Measurements from ENCODE around the gene OVCA2.

Gene OVCA2

DNA sequence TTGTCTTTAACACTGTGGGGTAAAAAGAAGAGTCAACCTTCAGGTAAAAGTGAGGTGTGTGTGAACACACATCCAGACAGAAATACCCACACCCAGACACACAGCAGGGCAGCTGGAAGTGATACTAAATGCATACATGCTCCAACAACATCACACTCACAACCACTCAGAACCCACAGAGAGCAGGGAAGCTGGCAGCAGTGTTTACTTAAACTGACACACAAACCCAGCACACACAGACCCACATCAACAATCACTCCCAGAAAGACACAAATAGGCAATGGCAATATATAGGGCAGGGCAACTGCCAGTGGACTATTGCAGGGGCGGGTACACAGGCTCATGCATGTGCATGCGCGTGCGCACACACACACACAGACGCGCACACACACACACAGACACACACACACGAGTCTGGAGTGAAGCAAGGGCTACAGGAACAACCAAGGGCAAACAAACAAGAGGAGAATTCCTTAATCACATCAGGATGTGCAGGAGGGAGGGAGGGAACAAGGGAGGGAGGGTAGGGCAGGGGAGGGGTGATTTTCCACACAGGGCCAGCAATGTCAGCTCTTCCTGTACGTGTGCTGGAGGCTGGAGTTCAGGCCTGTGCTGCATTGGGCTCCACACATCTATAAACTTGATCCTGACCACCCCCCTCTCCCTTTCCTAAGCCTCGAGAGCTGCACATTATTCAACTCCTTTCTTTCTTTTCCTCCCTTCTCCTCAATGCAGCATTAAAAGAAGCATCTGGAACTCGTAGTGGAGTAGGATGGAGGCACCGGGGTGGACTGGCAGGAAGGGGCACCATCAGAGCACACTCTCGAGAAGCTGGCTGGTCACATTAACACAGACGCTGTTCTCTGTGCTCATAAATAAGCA, 43.2 kb downstream of the OVCA2 start:
- peaks cover 14% of the 10 kb centered on the region for H3K36me3 ChIP-seq (ENCODE audit: insufficient read depth, insufficient read length, low read length)
- no peak overlapping the region for H3K9ac ChIP-seq (ENCODE audit: insufficient read length, low read depth)
- no peak for TF ChIP-seq SUZ12 (IDR thresholded peaks at IDR 0.05; ENCODE audit: extremely low read depth, insufficient read depth, insufficient read length)
- TF ChIP-seq ZNF274 (IDR thresholded peaks at IDR 0.05; ENCODE audit: low read depth, low read length) = no peak
- TF ChIP-seq YY1 (IDR thresholded peaks at IDR 0.05; ENCODE audit: insufficient read depth, insufficient read length) = no peak
- H3K27me3 ChIP-seq (ENCODE audit: insufficient read depth, insufficient read length) = no peaks in the 10 kb centered on the region
- no peaks in the 10 kb centered on the region for H3K9me3 ChIP-seq (ENCODE audit: insufficient read depth, low read length)
- no peak overlapping the region for H3K4me3 ChIP-seq (ENCODE audit: insufficient read length, low read depth)
- H3K4me1 ChIP-seq (ENCODE audit: insufficient read depth, insufficient read length) = peaks cover 10% of the 10 kb centered on the region
- no peak for DNase-seq (ENCODE audit: low read depth, low spot score)

DNA sequence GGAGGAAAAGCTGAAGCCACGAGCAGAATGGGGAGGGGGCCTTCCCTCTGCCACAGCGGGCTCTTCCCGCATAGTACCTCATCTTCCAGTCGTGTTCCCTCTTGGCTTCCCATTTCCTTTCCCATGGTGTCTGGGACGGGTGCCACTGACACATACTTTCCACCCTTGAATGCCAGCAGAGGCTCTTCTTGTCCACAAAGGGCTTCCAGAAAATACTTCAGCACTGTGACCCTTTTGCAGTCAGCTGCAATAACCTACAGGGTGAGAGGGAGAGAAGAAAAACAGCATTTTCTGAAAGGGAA, 43.8 kb downstream of the OVCA2 start:
- no peak for TF ChIP-seq YY1 (IDR thresholded peaks at IDR 0.05; ENCODE audit: insufficient read depth, insufficient read length)
- TF ChIP-seq ZNF274 (IDR thresholded peaks at IDR 0.05; ENCODE audit: low read depth, low read length) = no peak
- no peak for TF ChIP-seq SUZ12 (IDR thresholded peaks at IDR 0.05; ENCODE audit: extremely low read depth, insufficient read depth, insufficient read length)
- DNase-seq (ENCODE audit: low read depth, low spot score) = no peak
- peaks cover 11% of the 10 kb centered on the region for H3K36me3 ChIP-seq (ENCODE audit: insufficient read depth, insufficient read length, low read length)
- H3K4me3 ChIP-seq (ENCODE audit: insufficient read length, low read depth) = no peak overlapping the region
- H3K27me3 ChIP-seq (ENCODE audit: insufficient read depth, insufficient read length) = no peaks in the 10 kb centered on the region
- no peaks in the 10 kb centered on the region for H3K9me3 ChIP-seq (ENCODE audit: insufficient read depth, low read length)
- H3K9ac ChIP-seq (ENCODE audit: insufficient read length, low read depth) = no peak overlapping the region
- peaks cover 14% of the 10 kb centered on the region for H3K4me1 ChIP-seq (ENCODE audit: insufficient read depth, insufficient read length)

DNA sequence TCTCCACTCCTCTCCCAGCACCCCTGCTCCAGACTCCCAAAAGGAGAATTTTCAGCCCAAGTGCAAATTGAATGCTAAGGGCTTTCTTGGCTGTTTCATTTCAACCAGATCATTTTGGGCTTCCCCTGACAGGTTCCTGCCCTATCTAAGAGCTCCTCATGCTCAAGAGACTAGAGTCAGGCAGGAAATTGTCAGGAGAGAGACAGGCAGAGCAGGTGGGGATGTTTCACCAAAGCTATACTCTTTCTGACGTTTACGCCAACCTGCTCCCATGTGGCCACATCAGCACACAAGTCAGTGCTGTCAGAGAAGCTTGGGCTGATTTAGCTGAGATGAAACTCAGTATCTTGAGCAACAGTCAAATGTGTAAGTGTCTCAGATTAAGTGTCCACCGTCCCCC, 44.5 kb downstream of the OVCA2 start:
- H3K9me3 ChIP-seq (ENCODE audit: insufficient read depth, low read length) = no peaks in the 10 kb centered on the region
- TF ChIP-seq YY1 (IDR thresholded peaks at IDR 0.05; ENCODE audit: insufficient read depth, insufficient read length) = no peak
- no peak for TF ChIP-seq SUZ12 (IDR thresholded peaks at IDR 0.05; ENCODE audit: extremely low read depth, insufficient read depth, insufficient read length)
- no peak for TF ChIP-seq ZNF274 (IDR thresholded peaks at IDR 0.05; ENCODE audit: low read depth, low read length)
- no peak for DNase-seq (ENCODE audit: low read depth, low spot score)
- no peak overlapping the region for H3K9ac ChIP-seq (ENCODE audit: insufficient read length, low read depth)
- peaks cover 7% of the 10 kb centered on the region for H3K36me3 ChIP-seq (ENCODE audit: insufficient read depth, insufficient read length, low read length)
- H3K4me3 ChIP-seq (ENCODE audit: insufficient read length, low read depth) = no peak overlapping the region
- H3K27me3 ChIP-seq (ENCODE audit: insufficient read depth, insufficient read length) = no peaks in the 10 kb centered on the region
- H3K4me1 ChIP-seq (ENCODE audit: insufficient read depth, insufficient read length) = peaks cover 17% of the 10 kb centered on the region

DNA sequence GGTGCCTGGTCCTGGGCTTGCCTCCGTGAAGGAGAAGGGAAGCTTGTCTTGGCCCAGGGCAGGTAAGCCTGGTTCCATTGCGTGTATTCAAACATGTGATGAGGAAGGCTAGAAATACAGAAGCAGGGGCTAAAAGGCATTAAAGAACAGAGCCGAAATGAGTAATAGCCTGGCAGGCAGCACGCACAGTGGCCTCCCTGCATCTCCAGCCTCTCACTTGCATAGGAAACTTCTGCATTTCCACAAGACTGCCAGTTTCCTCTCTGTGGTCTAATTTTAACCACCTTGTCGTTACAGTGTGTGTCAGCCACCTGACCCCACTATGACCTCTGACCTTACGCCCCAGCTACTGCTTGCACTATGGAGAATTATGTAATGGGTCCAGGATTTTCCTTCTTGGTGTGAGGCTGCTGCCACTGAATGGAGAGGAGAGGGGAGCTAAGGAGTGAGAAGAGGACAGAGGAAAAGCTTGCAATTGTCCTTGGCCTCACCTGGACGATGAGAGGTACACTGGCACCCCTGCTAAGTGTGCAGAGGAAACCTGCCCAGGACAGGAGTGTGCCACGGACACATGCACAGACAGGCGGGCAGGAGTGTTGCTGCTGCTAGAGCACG, 45.9 kb downstream of the OVCA2 start:
- no peak overlapping the region for H3K9ac ChIP-seq (ENCODE audit: insufficient read length, low read depth)
- no peak for TF ChIP-seq YY1 (IDR thresholded peaks at IDR 0.05; ENCODE audit: insufficient read depth, insufficient read length)
- TF ChIP-seq ZNF274 (IDR thresholded peaks at IDR 0.05; ENCODE audit: low read depth, low read length) = no peak
- TF ChIP-seq SUZ12 (IDR thresholded peaks at IDR 0.05; ENCODE audit: extremely low read depth, insufficient read depth, insufficient read length) = no peak
- H3K4me1 ChIP-seq (ENCODE audit: insufficient read depth, insufficient read length) = peaks cover 20% of the 10 kb centered on the region
- H3K4me3 ChIP-seq (ENCODE audit: insufficient read length, low read depth) = no peak overlapping the region
- H3K36me3 ChIP-seq (ENCODE audit: insufficient read depth, insufficient read length, low read length) = peaks cover 2% of the 10 kb centered on the region
- no peaks in the 10 kb centered on the region for H3K9me3 ChIP-seq (ENCODE audit: insufficient read depth, low read length)
- no peak for DNase-seq (ENCODE audit: low read depth, low spot score)
- no peaks in the 10 kb centered on the region for H3K27me3 ChIP-seq (ENCODE audit: insufficient read depth, insufficient read length)

DNA sequence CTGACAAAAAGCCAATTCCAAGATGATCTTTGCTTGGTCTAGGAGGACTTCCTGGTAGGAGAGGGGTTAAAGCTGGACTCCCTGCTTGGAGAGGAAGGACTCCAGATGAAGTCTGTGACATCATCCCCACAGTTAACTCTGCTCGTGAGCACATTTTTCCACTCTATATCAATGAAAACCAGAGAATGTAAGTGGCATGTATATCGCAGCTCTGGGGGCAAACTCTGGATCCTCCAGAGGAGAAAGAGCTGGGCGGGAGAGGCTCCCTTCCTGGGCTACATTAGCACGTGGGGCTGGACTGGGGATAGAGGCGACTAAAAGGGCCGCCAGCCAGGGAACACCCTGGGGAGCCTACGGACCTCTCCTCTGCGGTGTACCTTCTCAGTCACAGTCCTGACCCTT, 47.2 kb downstream of the OVCA2 start:
- TF ChIP-seq SUZ12 (IDR thresholded peaks at IDR 0.05; ENCODE audit: extremely low read depth, insufficient read depth, insufficient read length) = no peak
- TF ChIP-seq YY1 (IDR thresholded peaks at IDR 0.05; ENCODE audit: insufficient read depth, insufficient read length) = no peak
- no peak for TF ChIP-seq ZNF274 (IDR thresholded peaks at IDR 0.05; ENCODE audit: low read depth, low read length)
- Histone ChIP-seq H3K9ac (ENCODE audit: insufficient read length, low read depth) (no peak overlapping the region), H3K4me3 (ENCODE audit: insufficient read length, low read depth) (no peak overlapping the region)

DNA sequence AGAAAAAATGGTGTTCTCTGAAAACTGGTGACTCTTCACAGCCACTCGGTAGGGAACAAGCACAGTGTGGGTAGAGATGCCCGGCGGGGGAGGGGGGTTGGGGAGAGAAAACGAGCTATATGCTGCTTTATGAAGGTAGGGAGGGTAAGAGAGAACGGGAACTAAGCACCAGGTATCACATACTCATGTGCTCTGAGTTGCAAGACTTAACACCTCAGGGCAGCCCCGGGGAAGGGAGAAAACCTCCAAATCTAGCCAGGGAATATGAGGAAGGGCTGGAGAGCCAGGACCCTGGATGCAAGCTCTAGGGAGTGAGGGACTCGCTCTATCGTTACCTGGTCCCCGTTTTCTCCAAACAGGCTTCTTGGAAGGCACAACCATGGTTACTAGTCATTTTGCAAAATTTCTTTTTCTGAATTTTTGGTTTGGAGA, 48.4 kb downstream of the OVCA2 start:
- no peaks in the 10 kb centered on the region for H3K36me3 ChIP-seq (ENCODE audit: insufficient read depth, insufficient read length, low read length)
- H3K9me3 ChIP-seq (ENCODE audit: insufficient read depth, low read length) = no peaks in the 10 kb centered on the region
- DNase-seq (ENCODE audit: low read depth, low spot score) = no peak
- H3K4me1 ChIP-seq (ENCODE audit: insufficient read depth, insufficient read length) = peaks cover 17% of the 10 kb centered on the region
- no peaks in the 10 kb centered on the region for H3K27me3 ChIP-seq (ENCODE audit: insufficient read depth, insufficient read length)
- H3K4me3 ChIP-seq (ENCODE audit: insufficient read length, low read depth) = no peak overlapping the region
- H3K9ac ChIP-seq (ENCODE audit: insufficient read length, low read depth) = no peak overlapping the region
- no peak for TF ChIP-seq YY1 (IDR thresholded peaks at IDR 0.05; ENCODE audit: insufficient read depth, insufficient read length)
- TF ChIP-seq ZNF274 (IDR thresholded peaks at IDR 0.05; ENCODE audit: low read depth, low read length) = no peak
- TF ChIP-seq SUZ12 (IDR thresholded peaks at IDR 0.05; ENCODE audit: extremely low read depth, insufficient read depth, insufficient read length) = no peak

More for the DNA sequence above, 47.2 kb downstream of the OVCA2 start:
- H3K27me3 ChIP-seq (ENCODE audit: insufficient read depth, insufficient read length) = no peaks in the 10 kb centered on the region
- no peaks in the 10 kb centered on the region for H3K9me3 ChIP-seq (ENCODE audit: insufficient read depth, low read length)
- peaks cover 20% of the 10 kb centered on the region for H3K4me1 ChIP-seq (ENCODE audit: insufficient read depth, insufficient read length)
- no peak for DNase-seq (ENCODE audit: low read depth, low spot score)
- no peaks in the 10 kb centered on the region for H3K36me3 ChIP-seq (ENCODE audit: insufficient read depth, insufficient read length, low read length)

DNA sequence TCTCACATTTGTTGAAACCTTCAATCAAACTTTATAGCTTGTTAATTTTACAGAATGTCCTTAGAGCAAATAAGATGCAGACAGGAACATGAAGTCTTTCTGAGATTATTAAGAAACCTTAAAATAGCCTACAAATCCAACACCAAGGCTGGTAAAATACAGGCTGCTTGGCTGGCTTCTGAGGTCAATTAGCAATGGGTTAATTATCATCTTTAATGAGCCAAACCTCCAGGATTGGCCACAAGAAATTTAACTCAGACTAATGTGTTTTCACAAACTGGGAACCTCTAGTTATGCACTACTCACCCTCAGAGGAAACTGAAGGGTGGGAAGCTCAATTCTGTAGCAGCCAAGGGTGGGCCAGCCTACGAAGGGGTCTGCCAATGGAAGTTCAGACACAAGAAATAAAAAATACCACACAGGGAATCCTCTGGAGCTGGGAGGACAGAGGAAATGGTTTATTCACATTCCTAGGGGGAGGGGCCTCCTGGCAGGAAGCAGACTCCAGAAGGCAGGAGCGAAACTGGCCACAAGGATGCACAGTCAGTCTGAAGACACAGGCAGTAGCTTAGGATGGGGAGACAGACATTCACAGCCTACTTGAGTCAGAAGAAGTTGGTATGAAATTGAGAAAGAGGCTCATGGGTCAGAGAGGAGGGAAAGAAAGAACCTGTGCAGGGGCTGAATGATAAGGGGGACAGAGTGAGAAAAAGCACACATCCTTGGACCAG, 49.1 kb downstream of the OVCA2 start:
- H3K4me3 ChIP-seq (ENCODE audit: insufficient read length, low read depth) = no peak overlapping the region

More for the DNA sequence above, 49.1 kb downstream of the OVCA2 start:
- Histone ChIP-seq H3K4me1 (ENCODE audit: insufficient read depth, insufficient read length) (peaks cover 14% of the 10 kb centered on the region), H3K9ac (ENCODE audit: insufficient read length, low read depth) (no peak overlapping the region), H3K36me3 (ENCODE audit: insufficient read depth, insufficient read length, low read length) (no peaks in the 10 kb centered on the region), H3K27me3 (ENCODE audit: insufficient read depth, insufficient read length) (no peaks in the 10 kb centered on the region), H3K9me3 (ENCODE audit: insufficient read depth, low read length) (no peaks in the 10 kb centered on the region)
- DNase-seq (ENCODE audit: low read depth, low spot score) = peak; percentile 55
- no peak for TF ChIP-seq ZNF274 (IDR thresholded peaks at IDR 0.05; ENCODE audit: low read depth, low read length)
- no peak for TF ChIP-seq YY1 (IDR thresholded peaks at IDR 0.05; ENCODE audit: insufficient read depth, insufficient read length)
- no peak for TF ChIP-seq SUZ12 (IDR thresholded peaks at IDR 0.05; ENCODE audit: extremely low read depth, insufficient read depth, insufficient read length)

All from NT2/D1 (cell line).